SK-N-SH (cell line): ENCODE data around the gene EAF1.

ENCODE experiments used
- EP300 ChIP-seq, 2 experiments: IDR thresholded peaks; 2 replicates each; pipeline versions ENCODE4 v1.4.0 to v1.6.1; 2012; ENCODE audit warnings: borderline replicate concordance in 1 of 2, low read depth in 1 of 2, low read length in 1 of 2
- FOXJ3 ChIP-seq: sonication (generic); formaldehyde crosslinking; IDR thresholded peaks from 2 replicates; pipeline ENCODE4 v1.5.1; 2020; ENCODE audit warnings: mild to moderate bottlenecking, missing genetic modification reagents

- TF ChIP-seq EP300 (IDR thresholded peaks at IDR 0.05; ENCODE audit: borderline replicate concordance in 1 of 2, low read depth in 1 of 2, low read length in 1 of 2) (no peak), FOXJ3 (CRISPR knock-in tag) (no peak)
These were observed 36.4 kb upstream of the EAF1 start for GRCh38 chr3:15391007-15391406.
